CD8-positive, alpha-beta memory T cell (primary cell): ENCODE results near the gene BMPR1B. TPM values are rescaled to one million over a fixed set of nuclear protein-coding genes. Genes with fewer than 3 reads are reported as not detected.

Experiments used
- CTCF ChIA-PET: fragments of 350-600 bp; sonication (Branson Sonifier 250); formaldehyde crosslinking; loops from one replicate; lab custom pipeline; 2021; ENCODE audit warnings: antibody characterized with exemption; lab: Charles Lee
- POLR2A ChIA-PET: fragments of 350-600 bp; sonication (Branson Sonifier 250); formaldehyde crosslinking; loops from one replicate; lab custom pipeline; 2021; ENCODE audit warnings: antibody characterized with exemption; lab: Charles Lee
- DNase-seq, 5 donors: peaks; one replicate each; pipeline versions ENCODE4 v3.0.0 to v3.0.0-alpha.2; 2020 to 2022; ENCODE audit warnings: mixed read lengths in 1 of 5
- H3K27ac ChIP-seq: one replicate; pipeline ENCODE4 v1.7.0; 2013; ENCODE audit warnings: low read depth, mild to moderate bottlenecking, low read length, moderate library complexity
- H3K27me3 ChIP-seq: 2 replicates; pipeline ENCODE4 v1.7.0; 2013; ENCODE audit warnings: low read length, mild to moderate bottlenecking; ENCODE audit not compliant: insufficient read depth, poor library complexity, severe bottlenecking
- H3K36me3 ChIP-seq: 2 replicates; pipeline ENCODE4 v1.7.0; 2013; ENCODE audit warnings: mild to moderate bottlenecking, low read length, moderate library complexity; ENCODE audit not compliant: insufficient read depth
- H3K4me1 ChIP-seq: 2 replicates; pipeline ENCODE4 v1.7.0; 2013; ENCODE audit warnings: mild to moderate bottlenecking, low read length, moderate library complexity; ENCODE audit not compliant: insufficient read depth
- H3K4me3 ChIP-seq: 2 replicates; pipeline ENCODE4 v1.7.0; 2013; ENCODE audit warnings: mild to moderate bottlenecking, low read length
- H3K9me3 ChIP-seq: 2 replicates; pipeline ENCODE4 v1.7.0; 2013; ENCODE audit warnings: mild to moderate bottlenecking, low read length
- H3K27ac Mint-ChIP-seq, 8 donors: one replicate each; pipeline ENCODE4 v1.8.0; 2020 to 2021; ENCODE audit warnings: mixed read lengths in 8 of 8, mild to moderate bottlenecking in 6 of 8, inconsistent platforms in 3 of 8, moderate library complexity in 3 of 8
- H3K27me3 Mint-ChIP-seq, 2 donors: one replicate each; pipeline ENCODE4 v1.8.0; 2020 to 2021; ENCODE audit warnings: mixed read lengths in 2 of 2, mild to moderate bottlenecking in 1 of 2, moderate library complexity in 1 of 2
- H3K36me3 Mint-ChIP-seq, 3 donors: one replicate each; pipeline ENCODE4 v1.8.0; 2020 to 2021; ENCODE audit warnings: mixed read lengths in 3 of 3, inconsistent platforms in 1 of 3, mild to moderate bottlenecking in 1 of 3
- H3K4me1 Mint-ChIP-seq, 3 donors: one replicate each; pipeline ENCODE4 v1.8.0; 2020 to 2021; ENCODE audit warnings: mixed read lengths in 3 of 3, inconsistent platforms in 1 of 3, mild to moderate bottlenecking in 1 of 3
- H3K4me3 Mint-ChIP-seq, 7 donors: one replicate each; pipeline ENCODE4 v1.8.0; 2020 to 2021; ENCODE audit warnings: mixed read lengths in 7 of 7, mild to moderate bottlenecking in 6 of 7, moderate library complexity in 4 of 7, inconsistent platforms in 2 of 7
- H3K9me3 Mint-ChIP-seq, 5 donors: one replicate each; pipeline ENCODE4 v1.8.0; 2020 to 2022; ENCODE audit warnings: mixed read lengths in 5 of 5, mild to moderate bottlenecking in 3 of 5, moderate library complexity in 2 of 5, inconsistent platforms in 1 of 5
- polyA plus RNA-seq: library from polyadenylated mRNA; unstranded; fragments of 300-500 nt; fragmentation: Illumina TruSeq; gene quantifications from one replicate; pipeline ENCODE4 v1.2.3, GENCODE V29; 2021
- total RNA-seq, 2 experiments: library from RNA; stranded (reverse); gene quantifications; one replicate each; pipeline ENCODE4 v1.2.3, GENCODE V29; 2021

The BMPR1B gene
- total RNA-seq (not detected), polyA plus RNA-seq (0.14 TPM)

DNA sequence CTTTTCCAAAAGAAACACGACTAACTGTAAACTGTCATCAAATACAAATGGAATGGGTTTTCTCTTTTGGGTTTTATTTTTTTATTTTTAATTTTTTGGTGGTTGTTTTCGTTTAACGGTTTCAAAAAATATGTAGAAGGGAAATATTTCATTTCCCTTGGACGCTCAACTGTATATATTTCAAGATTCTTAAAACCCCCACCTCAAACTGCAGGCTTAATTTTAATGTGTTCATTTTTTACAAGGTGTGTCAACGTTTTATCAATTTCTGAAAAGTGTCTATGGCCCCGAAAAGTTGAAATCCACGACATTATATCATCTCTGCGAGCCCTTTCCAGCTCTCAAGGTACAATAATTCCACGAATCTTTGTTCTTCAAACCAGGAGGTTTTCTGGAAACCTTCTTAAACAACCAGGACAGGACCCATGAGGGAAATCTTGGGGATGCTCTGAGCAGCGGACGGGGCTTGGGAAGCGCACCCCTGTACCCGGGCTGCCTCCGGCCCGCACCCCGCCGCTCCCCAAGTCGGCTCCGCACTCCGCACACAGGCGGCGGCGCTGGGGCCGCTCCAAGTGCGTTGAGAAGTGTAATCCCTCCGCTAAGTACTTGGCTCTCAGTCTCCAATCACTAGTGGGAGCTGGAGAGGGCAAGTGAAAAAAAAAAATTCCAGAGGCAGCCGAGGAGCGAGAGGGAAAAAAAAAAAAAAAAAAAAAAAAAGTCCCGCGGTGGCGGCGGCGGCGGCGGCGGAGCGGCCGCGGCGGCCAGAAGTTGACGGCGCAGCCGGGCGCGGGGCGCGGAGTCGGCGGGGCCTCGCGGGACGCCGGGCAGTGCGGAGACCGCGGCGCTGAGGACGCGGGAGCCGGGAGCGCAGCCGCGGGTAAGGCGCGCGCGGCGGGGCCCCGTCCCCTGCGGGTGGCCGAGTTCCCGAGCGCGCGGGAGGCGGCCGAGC, at the start of gene BMPR1B:
Gene BMPR1B (plus strand): TSS at position 764 of the 949 bp plus-strand sequence. CDS start 346,470 bp downstream, outside the sequence.
- ChIA-PET POLR2A (no interaction called here), CTCF (no interaction called here)
- no peak within 1 kb of the TSS for H3K27ac ChIP-seq
- peaks cover 0 to 2% (median 0%) of the 10 kb centered on the region in 5 donors for H3K9me3 Mint-ChIP-seq
- H3K36me3 Mint-ChIP-seq, result no peaks in the 10 kb centered on the region
- no peaks in the 10 kb centered on the region for H3K4me1 ChIP-seq
- H3K27me3 Mint-ChIP-seq, result peaks cover 39 to 84% of the 10 kb centered on the region in 2 donors
- no peaks in the 10 kb centered on the region for H3K9me3 ChIP-seq
- peaks cover 19% of the 10 kb centered on the region for H3K27me3 ChIP-seq
- no peak for DNase-seq
- H3K27ac Mint-ChIP-seq, result no peak within 1 kb of the TSS
- H3K36me3 ChIP-seq, result no peaks in the 10 kb centered on the region
- H3K4me3 ChIP-seq, result no peak within 1 kb of the TSS
- peaks cover 6 to 15% (median 6%) of the 10 kb centered on the region in 3 donors for H3K4me1 Mint-ChIP-seq
- peak within 1 kb of the TSS; percentile 20 to 71 (median 49) for H3K4me3 Mint-ChIP-seq

GRCh38 chr4:94711635-94712034, 46.1 kb upstream of the BMPR1B start:
- Mint-ChIP-seq H3K4me3 (no peak overlapping the region), H3K9me3 (peaks cover 0 to 1% (median 0%) of the 10 kb centered on the region in 5 donors), H3K27ac (no peak overlapping the region), H3K27me3 (peaks cover 5 to 10% of the 10 kb centered on the region in 2 donors), H3K36me3 (no peaks in the 10 kb centered on the region), H3K4me1 (no peaks in the 10 kb centered on the region)
- Histone ChIP-seq H3K27ac (no peak overlapping the region), H3K36me3 (no peaks in the 10 kb centered on the region), H3K9me3 (no peaks in the 10 kb centered on the region), H3K4me1 (no peaks in the 10 kb centered on the region), H3K4me3 (no peak overlapping the region), H3K27me3 (no peaks in the 10 kb centered on the region)
- ChIA-PET CTCF (no interaction called here), POLR2A (no interaction called here)
- no peak for DNase-seq

DNA sequence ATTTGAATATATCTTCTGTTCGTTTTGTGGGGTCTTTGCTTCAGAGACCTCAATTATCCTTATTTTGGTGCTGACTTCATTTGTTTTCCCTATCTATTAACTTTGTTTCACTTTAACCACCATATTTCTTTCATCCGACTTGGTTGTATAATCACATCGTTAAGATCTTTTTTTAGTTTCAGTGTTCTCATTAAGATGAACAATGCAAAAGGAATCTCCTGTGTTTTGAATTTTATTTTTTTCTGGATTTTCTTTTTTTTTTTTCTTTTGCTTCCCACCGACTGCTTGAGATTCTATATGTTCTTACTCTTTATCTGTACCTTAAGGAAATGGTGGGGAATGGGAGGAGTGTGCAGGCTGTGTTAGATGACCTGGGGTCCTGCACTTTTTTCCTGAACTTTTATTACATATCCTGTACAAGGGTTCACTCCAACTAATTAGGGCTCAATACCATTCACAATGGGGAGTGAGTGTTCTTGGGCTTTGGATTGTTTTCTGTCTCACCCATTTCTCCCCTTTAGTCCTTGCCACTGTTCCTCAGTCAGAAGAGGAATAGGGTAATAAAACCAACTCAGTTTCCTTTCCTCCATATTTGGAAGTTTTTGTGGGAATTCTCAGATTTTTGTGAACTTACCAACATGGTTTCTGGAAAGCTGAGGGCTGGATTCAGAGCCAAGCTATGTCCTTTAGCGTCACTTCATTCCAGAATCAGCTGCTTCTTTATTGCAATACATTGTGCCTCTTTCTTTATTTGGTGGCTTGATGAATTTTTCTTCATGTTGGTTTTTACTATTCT, 43.2 kb upstream of the BMPR1B start:
- CTCF ChIA-PET, result no interaction called here

DNA sequence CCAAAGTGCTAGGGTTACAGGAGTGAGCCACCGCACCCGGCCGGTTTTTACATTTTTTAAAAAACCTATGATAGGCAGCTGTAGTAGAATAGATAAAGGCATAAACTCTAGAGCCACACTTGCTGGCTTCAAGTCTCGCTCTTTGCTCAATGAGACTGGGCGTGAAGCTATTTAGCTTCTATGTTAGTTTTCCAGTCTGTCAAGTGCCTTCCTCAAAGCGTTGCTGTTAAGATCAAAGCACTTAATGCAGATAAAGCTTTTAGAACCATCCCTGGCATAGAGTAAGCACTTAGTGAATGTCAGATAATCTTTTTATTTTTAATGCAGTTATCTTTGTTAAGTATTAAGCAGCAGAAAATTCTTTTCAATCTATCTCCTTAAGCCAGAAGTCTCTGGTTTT, 42.0 kb upstream of the BMPR1B start:
- CTCF ChIA-PET, result no interaction called here

More for the DNA sequence above, 43.2 kb upstream of the BMPR1B start:
- Mint-ChIP-seq H3K36me3 (no peaks in the 10 kb centered on the region), H3K27me3 (peaks cover 4 to 8% of the 10 kb centered on the region in 2 donors), H3K27ac (no peak overlapping the region), H3K9me3 (peaks cover 0 to 1% (median 0%) of the 10 kb centered on the region in 5 donors), H3K4me1 (no peaks in the 10 kb centered on the region), H3K4me3 (no peak overlapping the region)
- Histone ChIP-seq H3K4me1 (no peaks in the 10 kb centered on the region), H3K9me3 (no peaks in the 10 kb centered on the region), H3K27ac (no peak overlapping the region), H3K36me3 (no peaks in the 10 kb centered on the region), H3K4me3 (no peak overlapping the region), H3K27me3 (no peaks in the 10 kb centered on the region)
- POLR2A ChIA-PET, result no interaction called here
- no peak for DNase-seq

DNA sequence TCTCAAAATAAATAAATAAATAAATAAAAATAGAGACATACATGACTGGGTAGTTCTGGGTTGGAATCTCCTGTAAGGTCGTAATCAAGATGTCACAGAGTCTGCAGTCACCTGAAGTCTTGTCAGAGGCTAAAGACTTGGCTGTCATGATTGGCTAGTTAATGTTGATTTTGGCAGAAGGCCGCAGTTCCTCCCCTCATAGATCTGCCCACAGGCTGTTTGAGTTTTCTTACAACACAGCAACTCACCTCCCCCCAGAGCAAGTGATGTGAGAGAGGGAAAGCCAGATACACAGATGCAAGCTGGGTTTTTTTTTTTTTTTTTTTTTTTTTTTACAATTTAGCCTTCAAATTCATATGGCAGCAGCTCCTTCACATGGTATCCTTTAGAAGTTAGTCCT, 36.4 kb upstream of the BMPR1B start:
- ChIA-PET CTCF (interaction anchor here (1.3 kb wide), 1 partner anchor 9 kb away, joined by 3 read pairs; no protein-coding TSS in a partner anchor), POLR2A (no interaction called here)
- Histone ChIP-seq H3K27ac (no peak overlapping the region), H3K36me3 (no peaks in the 10 kb centered on the region), H3K27me3 (no peaks in the 10 kb centered on the region), H3K4me3 (no peak overlapping the region), H3K4me1 (no peaks in the 10 kb centered on the region), H3K9me3 (no peaks in the 10 kb centered on the region)
- Mint-ChIP-seq H3K9me3 (peaks cover 0 to 3% (median 0%) of the 10 kb centered on the region in 5 donors), H3K27ac (no peak overlapping the region), H3K36me3 (no peaks in the 10 kb centered on the region), H3K4me3 (no peak overlapping the region), H3K4me1 (no peaks in the 10 kb centered on the region), H3K27me3 (peaks cover 0 to 3% of the 10 kb centered on the region in 2 donors)
- DNase-seq, result no peak

More for the DNA sequence above, 42.0 kb upstream of the BMPR1B start:
- Histone ChIP-seq H3K27ac (no peak overlapping the region), H3K4me1 (no peaks in the 10 kb centered on the region), H3K36me3 (no peaks in the 10 kb centered on the region), H3K4me3 (no peak overlapping the region), H3K9me3 (no peaks in the 10 kb centered on the region), H3K27me3 (no peaks in the 10 kb centered on the region)
- DNase-seq, result no peak
- H3K4me1 Mint-ChIP-seq, result no peaks in the 10 kb centered on the region
- peaks cover 0 to 3% (median 0%) of the 10 kb centered on the region in 5 donors for H3K9me3 Mint-ChIP-seq
- no peak overlapping the region for H3K27ac Mint-ChIP-seq
- POLR2A ChIA-PET, result no interaction called here
- H3K36me3 Mint-ChIP-seq, result no peaks in the 10 kb centered on the region
- no peak overlapping the region for H3K4me3 Mint-ChIP-seq
- H3K27me3 Mint-ChIP-seq, result peaks cover 3 to 8% of the 10 kb centered on the region in 2 donors

DNA sequence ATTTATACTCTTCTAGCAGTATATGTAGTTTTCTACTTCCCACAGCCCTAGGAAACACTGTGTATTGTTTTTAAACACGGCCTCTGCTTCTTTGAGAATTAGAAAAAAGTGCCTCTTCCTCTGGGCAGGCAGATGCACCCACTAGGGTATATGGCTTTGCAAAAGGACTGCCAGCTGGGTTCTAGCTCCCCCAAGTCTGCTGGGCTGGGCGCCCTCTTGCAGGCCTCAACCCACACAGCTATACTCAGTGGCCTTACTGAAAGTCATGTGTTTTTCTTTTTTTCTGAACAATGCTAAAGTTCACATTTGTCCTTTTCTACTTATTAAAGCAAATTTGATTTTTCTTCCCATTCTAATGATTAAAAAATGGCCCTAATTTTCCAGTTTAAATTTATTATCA, 35.5 kb upstream of the BMPR1B start:
- no peak for DNase-seq
- Mint-ChIP-seq H3K36me3 (no peaks in the 10 kb centered on the region), H3K4me3 (no peak overlapping the region), H3K27ac (no peak overlapping the region), H3K27me3 (peaks cover 0 to 3% of the 10 kb centered on the region in 2 donors), H3K9me3 (peaks cover 0 to 3% (median 0%) of the 10 kb centered on the region in 5 donors), H3K4me1 (no peaks in the 10 kb centered on the region)
- H3K27me3 ChIP-seq, result no peaks in the 10 kb centered on the region
- no peak overlapping the region for H3K4me3 ChIP-seq
- no peaks in the 10 kb centered on the region for H3K9me3 ChIP-seq
- ChIA-PET POLR2A (no interaction called here), CTCF (interaction anchor here (1.3 kb wide), 1 partner anchor 10 kb away, joined by 3 read pairs; no protein-coding TSS in a partner anchor)
- no peaks in the 10 kb centered on the region for H3K36me3 ChIP-seq
- H3K4me1 ChIP-seq, result no peaks in the 10 kb centered on the region
- no peak overlapping the region for H3K27ac ChIP-seq

DNA sequence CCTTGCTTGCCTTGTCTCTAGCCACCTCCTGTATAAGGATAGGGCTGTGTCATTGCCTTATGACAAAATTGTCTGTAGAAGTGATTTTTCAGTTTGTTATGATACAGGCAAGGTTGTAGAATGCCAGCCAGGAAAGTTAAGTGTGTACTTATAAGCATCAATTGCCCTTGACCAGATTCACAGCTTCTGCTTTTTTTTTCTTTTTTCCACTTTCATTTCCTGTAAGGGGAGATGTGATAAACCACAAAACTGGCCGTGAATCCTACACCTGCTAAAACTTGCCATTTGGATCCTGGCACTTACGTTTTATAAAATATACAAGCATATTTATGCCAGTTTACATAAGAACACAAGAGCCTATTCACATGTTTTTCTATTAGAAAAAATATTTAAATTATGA, 35.0 kb upstream of the BMPR1B start:
- no peaks in the 10 kb centered on the region for H3K36me3 Mint-ChIP-seq
- H3K9me3 Mint-ChIP-seq, result peaks cover 0 to 3% (median 0%) of the 10 kb centered on the region in 5 donors
- H3K4me3 ChIP-seq, result no peak overlapping the region
- no peaks in the 10 kb centered on the region for H3K4me1 ChIP-seq
- peaks cover 0 to 3% of the 10 kb centered on the region in 2 donors for H3K27me3 Mint-ChIP-seq
- POLR2A ChIA-PET, result no interaction called here
- H3K27ac ChIP-seq, result no peak overlapping the region
- H3K36me3 ChIP-seq, result no peaks in the 10 kb centered on the region
- H3K9me3 ChIP-seq, result no peaks in the 10 kb centered on the region
- H3K27me3 ChIP-seq, result no peaks in the 10 kb centered on the region
- CTCF ChIA-PET, result interaction anchor here (1.3 kb wide), 1 partner anchor 10 kb away, joined by 3 read pairs; no protein-coding TSS in a partner anchor
- no peaks in the 10 kb centered on the region for H3K4me1 Mint-ChIP-seq
- no peak overlapping the region for H3K4me3 Mint-ChIP-seq
- H3K27ac Mint-ChIP-seq, result no peak overlapping the region
- DNase-seq, result no peak
